CD4-positive, CD25-positive, alpha-beta regulatory T cell (primary cell): Measurements from ENCODE around the gene RGS19. TPM values are rescaled to one million over a fixed set of nuclear protein-coding genes. Genes with fewer than 3 reads are reported as not detected.

Experiments
- ATAC-seq, 2 donors: fragments of 150-1000 bp; cut with Tn5 transposase; one replicate each; pipeline ENCODE4 v1.10.0; 2021; ENCODE audit warnings: low read depth in 2 of 2, moderate number of reproducible peaks in 2 of 2, moderate library complexity in 1 of 2
- DNase-seq, 3 donors: peaks; one replicate each; pipeline versions ENCODE4 v3.0.0 to v3.0.0-alpha.2; 2012 to 2022; ENCODE audit warnings: mixed read lengths in 1 of 3
- H3K27ac ChIP-seq: one replicate; pipeline ENCODE4 v1.7.0; 2013; ENCODE audit warnings: mild to moderate bottlenecking, low read length; ENCODE audit not compliant: insufficient read depth, poor library complexity, severe bottlenecking
- H3K27me3 ChIP-seq: one replicate; pipeline ENCODE4 v1.7.0; 2013; ENCODE audit warnings: low read length; ENCODE audit not compliant: control insufficient read depth, insufficient read depth
- H3K36me3 ChIP-seq: one replicate; pipeline ENCODE4 v1.7.0; 2013; ENCODE audit warnings: mild to moderate bottlenecking, low read length, moderate library complexity; ENCODE audit not compliant: control insufficient read depth, insufficient read depth
- H3K4me1 ChIP-seq: 2 replicates; pipeline ENCODE4 v1.7.0; 2013; ENCODE audit warnings: mild to moderate bottlenecking, low read length; ENCODE audit not compliant: insufficient read depth, control insufficient read depth, poor library complexity, severe bottlenecking
- H3K4me3 ChIP-seq: one replicate; pipeline ENCODE4 v1.7.0; 2013; ENCODE audit warnings: low read depth, mild to moderate bottlenecking, low read length, moderate library complexity
- H3K9me3 ChIP-seq, 2 experiments: 1 replicate in 1 of 2; 2 replicates in 1 of 2; pipeline ENCODE4 v1.7.0; 2013; ENCODE audit warnings: low read length in 2 of 2, mild to moderate bottlenecking in 1 of 2, moderate library complexity in 1 of 2; ENCODE audit not compliant: control insufficient read depth in 2 of 2
- H3K27ac Mint-ChIP-seq, 3 donors: one replicate each; pipeline ENCODE4 v1.8.0; 2020 to 2022; ENCODE audit warnings: mild to moderate bottlenecking in 3 of 3, mixed read lengths in 3 of 3, moderate library complexity in 2 of 3
- H3K27me3 Mint-ChIP-seq: one replicate; pipeline ENCODE4 v1.8.0; 2022; ENCODE audit warnings: mild to moderate bottlenecking, mixed read lengths
- H3K36me3 Mint-ChIP-seq: one replicate; pipeline ENCODE4 v1.8.0; 2020; ENCODE audit warnings: mixed read lengths
- H3K4me1 Mint-ChIP-seq, 4 donors: one replicate each; pipeline ENCODE4 v1.8.0; 2020 to 2022; ENCODE audit warnings: mixed read lengths in 4 of 4, mild to moderate bottlenecking in 1 of 4
- H3K4me3 Mint-ChIP-seq, 4 donors: one replicate each; pipeline ENCODE4 v1.8.0; 2020 to 2022; ENCODE audit warnings: mild to moderate bottlenecking in 4 of 4, mixed read lengths in 4 of 4, moderate library complexity in 3 of 4
- H3K9me3 Mint-ChIP-seq, 7 donors: one replicate each; pipeline ENCODE4 v1.8.0; 2020 to 2022; ENCODE audit warnings: mixed read lengths in 7 of 7, mild to moderate bottlenecking in 3 of 7, moderate library complexity in 2 of 7
- polyA plus RNA-seq, 4 donors: library from polyadenylated mRNA; unstranded; fragments of 300-500 nt; fragmentation: Illumina TruSeq; gene quantifications; one replicate each; pipeline ENCODE4 v1.2.3, GENCODE V29; 2021
- total RNA-seq: library from RNA; stranded (reverse); gene quantifications from one replicate; pipeline ENCODE4 v1.2.3, GENCODE V29; 2022

The RGS19 gene
- total and polyA plus RNA-seq, 5 donors from 2014 or later: 50.7 to 105 (median 85.2) TPM

DNA sequence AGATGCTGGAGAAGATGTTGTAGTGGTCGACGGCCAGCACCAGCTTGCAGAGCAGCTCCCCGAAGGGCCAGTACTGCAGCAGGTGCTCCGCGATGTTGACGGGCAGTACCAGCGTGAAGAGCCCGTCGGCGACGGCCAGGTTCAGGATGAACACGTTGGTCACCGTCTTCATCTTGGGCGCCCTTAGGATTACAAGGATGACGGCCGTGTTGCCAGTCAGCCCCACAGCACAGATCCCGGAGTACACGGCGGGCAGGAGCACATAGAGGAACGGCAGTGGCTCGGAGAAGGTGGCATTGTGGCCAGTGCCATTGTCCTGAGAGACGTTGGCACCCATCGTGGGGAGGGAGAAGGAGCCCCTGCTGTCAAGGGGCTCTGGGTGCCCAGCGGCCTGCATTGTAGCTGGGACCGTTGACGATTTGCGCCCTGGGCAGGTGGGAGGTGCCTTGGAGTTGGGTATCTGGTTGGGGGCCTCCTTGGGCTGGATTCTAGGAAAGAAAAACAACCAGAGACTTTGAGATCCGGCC is 27.2 kb upstream of the RGS19 start:
- H3K9me3 ChIP-seq: no peaks in the 10 kb centered on the region
- Mint-ChIP-seq H3K9me3 (no peaks in the 10 kb centered on the region), H3K4me1 (peaks cover 0 to 15% (median 0%) of the 10 kb centered on the region in 4 donors), H3K27ac (no peak overlapping the region), H3K36me3 (no peaks in the 10 kb centered on the region), H3K27me3 (peaks cover 22% of the 10 kb centered on the region), H3K4me3 (no peak overlapping the region)
- H3K36me3 ChIP-seq: no peaks in the 10 kb centered on the region
- no peak overlapping the region for H3K4me3 ChIP-seq
- H3K4me1 ChIP-seq: peaks cover 10% of the 10 kb centered on the region
- no peak for ATAC-seq
- H3K27me3 ChIP-seq: no peaks in the 10 kb centered on the region
- H3K27ac ChIP-seq: no peak overlapping the region
- DNase-seq: no peak

DNA sequence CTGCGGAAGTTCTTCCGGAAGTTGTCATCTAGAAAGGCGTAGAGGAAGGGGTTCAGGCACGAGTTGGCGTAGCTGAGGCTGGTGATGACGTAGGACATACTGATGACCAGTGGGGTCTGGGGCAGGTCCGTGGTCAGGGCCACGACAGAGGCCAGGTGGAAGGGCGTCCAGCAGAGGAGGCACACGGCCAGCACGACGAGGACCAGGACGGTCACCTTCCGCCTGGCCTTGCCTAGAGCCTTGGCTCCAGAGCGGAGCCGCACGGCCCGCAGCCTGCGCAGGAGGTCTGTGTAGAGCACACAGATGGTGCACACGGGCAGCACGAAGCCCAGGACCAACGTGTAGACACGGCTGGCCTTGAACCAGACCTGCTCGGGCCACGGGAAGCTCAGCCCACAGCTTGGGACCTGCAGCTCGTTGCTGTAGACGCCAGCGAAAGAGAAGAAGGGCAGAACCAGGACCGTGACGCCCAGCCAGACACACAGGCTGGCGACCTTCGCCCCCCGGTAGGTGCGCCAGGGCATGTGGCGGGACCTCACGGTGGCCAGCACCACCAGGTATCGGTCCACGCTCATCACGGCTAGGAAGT is 26.6 kb upstream of the RGS19 start:
- Mint-ChIP-seq H3K4me3 (no peak overlapping the region), H3K27ac (no peak overlapping the region), H3K9me3 (no peaks in the 10 kb centered on the region), H3K4me1 (peaks cover 0 to 20% (median 0%) of the 10 kb centered on the region in 4 donors), H3K36me3 (no peaks in the 10 kb centered on the region), H3K27me3 (peaks cover 26% of the 10 kb centered on the region)
- ATAC-seq: no peak
- no peak for DNase-seq
- no peaks in the 10 kb centered on the region for H3K36me3 ChIP-seq
- no peaks in the 10 kb centered on the region for H3K9me3 ChIP-seq
- peaks cover 4% of the 10 kb centered on the region for H3K27me3 ChIP-seq
- H3K4me3 ChIP-seq: no peak overlapping the region
- no peak overlapping the region for H3K27ac ChIP-seq
- peaks cover 10% of the 10 kb centered on the region for H3K4me1 ChIP-seq

DNA sequence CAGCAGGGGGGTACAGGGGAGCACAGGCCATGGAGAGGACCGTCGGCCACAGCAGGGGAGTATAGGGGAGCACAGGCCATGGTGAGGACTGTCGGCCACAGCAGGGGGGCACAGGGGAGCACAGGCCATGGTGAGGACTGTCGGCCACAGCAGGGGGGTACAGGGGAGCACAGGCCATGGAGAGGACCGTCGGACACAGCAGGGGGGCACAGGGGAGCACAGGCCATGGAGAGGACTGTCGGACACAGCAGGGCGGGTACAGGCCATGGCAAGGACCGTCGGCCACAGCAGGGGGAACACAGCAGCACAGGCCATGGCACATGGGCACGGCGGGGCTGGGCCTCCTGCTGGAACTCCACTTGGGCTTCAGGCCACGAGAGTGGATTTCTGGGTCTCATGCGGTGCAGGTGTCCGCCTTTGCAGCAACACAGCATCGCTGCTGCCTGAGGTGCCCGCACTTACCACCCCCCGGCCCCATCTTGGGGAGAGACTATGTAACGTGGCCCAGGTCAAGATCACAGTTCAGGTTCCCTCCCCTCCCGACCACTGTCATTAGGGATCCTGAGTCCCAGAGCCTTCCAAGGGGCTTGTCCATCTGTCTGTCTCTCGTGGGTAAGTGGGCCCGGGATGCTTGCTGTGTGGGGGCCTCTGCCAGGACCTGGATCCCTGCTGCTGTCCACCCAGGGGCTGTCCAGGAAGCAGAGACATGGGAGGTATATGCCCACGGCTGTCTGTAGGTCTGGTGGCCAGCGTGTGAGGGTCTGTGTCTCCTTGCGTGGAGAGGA is 25.5 kb upstream of the RGS19 start:
- H3K27ac ChIP-seq: no peak overlapping the region
- Mint-ChIP-seq H3K27ac (no peak overlapping the region), H3K27me3 (peaks cover 26% of the 10 kb centered on the region), H3K36me3 (no peaks in the 10 kb centered on the region), H3K4me1 (peaks cover 0 to 23% (median 0%) of the 10 kb centered on the region in 4 donors), H3K4me3 (no peak overlapping the region), H3K9me3 (no peaks in the 10 kb centered on the region)
- H3K9me3 ChIP-seq: no peaks in the 10 kb centered on the region
- ATAC-seq (no peak), DNase-seq (no peak)
- peaks cover 10% of the 10 kb centered on the region for H3K4me1 ChIP-seq
- peaks cover 6% of the 10 kb centered on the region for H3K27me3 ChIP-seq
- H3K36me3 ChIP-seq: no peaks in the 10 kb centered on the region
- no peak overlapping the region for H3K4me3 ChIP-seq

DNA sequence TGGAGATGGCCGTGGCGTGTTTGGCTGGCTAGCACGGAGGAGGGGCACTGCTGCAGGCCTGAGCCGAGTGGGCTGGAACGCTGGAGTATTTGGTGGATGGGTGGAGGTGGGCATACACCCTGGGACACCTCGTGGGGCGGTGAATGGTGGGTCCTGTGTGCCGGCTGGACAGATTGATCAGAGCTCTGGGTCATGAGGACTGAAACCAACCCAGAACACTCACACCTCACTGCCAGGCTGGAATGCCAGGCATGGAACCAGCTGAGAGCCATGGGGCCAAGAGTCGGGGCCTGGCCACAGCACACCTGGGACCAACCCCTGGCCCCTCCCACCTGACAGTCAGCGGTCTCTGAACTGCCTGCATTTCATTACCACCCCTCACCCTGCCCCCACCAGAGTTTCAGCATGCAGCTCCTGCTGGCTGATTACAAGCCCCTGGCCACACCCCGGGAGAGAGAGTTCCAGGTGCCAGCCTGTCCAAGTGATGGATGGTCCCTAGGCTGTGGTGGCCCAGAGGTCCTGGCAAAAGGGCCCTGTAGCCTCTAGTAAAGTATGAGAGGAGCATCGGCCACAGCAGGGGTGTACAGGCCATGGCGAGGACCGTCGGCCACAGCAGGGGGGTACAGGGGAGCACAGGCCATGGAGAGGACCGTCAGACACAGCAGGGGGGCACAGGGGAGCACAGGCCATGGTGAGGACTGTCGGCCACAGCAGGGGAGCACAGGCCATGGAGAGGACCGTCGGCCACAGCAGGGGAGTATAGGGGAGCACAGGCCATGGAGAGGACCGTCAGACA is 24.8 kb upstream of the RGS19 start:
- H3K4me3 Mint-ChIP-seq: no peak overlapping the region
- Histone ChIP-seq H3K36me3 (no peaks in the 10 kb centered on the region), H3K27ac (no peak overlapping the region), H3K4me3 (no peak overlapping the region), H3K4me1 (peaks cover 10% of the 10 kb centered on the region), H3K9me3 (no peaks in the 10 kb centered on the region), H3K27me3 (peaks cover 6% of the 10 kb centered on the region)
- ATAC-seq: no peak
- no peak overlapping the region for H3K27ac Mint-ChIP-seq
- H3K9me3 Mint-ChIP-seq: no peaks in the 10 kb centered on the region
- H3K36me3 Mint-ChIP-seq: no peaks in the 10 kb centered on the region
- peaks cover 0 to 23% (median 0%) of the 10 kb centered on the region in 4 donors for H3K4me1 Mint-ChIP-seq
- no peak for DNase-seq
- H3K27me3 Mint-ChIP-seq: peaks cover 26% of the 10 kb centered on the region

DNA sequence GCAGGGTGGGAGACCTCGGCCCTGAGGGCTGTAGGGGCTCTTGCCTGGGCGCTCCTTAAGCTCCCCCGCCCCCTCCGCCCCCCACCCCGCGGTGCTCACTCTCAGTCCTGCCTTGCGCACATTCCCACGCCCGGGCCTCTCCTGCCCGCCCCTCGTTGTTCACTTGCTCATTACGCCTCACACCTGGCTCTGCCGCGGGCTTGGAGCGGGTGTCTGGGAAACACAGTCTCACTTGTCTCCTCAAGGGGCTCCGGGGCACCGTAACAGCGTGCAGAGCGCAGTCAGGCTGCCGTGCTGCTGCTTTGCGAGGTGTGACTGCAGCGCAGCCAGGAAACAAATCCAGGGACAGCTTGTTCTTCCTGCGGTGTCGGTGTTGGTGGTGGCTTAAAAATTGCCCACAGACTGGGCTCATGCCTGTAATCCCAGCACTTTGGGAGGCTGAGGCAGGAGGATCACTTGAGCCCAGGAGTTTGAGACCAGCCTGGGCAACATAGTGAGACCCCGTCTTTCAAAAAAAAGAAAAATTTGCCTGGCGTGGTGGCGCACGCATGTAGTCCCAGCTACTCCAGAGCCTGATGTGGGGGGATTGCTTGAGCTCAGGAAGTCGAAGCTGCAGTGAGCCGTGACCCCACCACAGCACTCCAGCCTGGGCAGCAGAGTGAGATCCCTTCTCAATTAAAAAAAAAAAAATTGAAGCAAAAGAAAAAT is 23.5 kb upstream of the RGS19 start:
- Mint-ChIP-seq H3K27me3 (peaks cover 22% of the 10 kb centered on the region), H3K36me3 (no peaks in the 10 kb centered on the region), H3K4me3 (peak overlapping the region in 3 of 4 donors; percentile 56 to 75 (median 63)), H3K9me3 (no peaks in the 10 kb centered on the region), H3K4me1 (peaks cover 0 to 22% (median 0%) of the 10 kb centered on the region in 4 donors), H3K27ac (no peak overlapping the region)
- no peak for ATAC-seq
- no peak overlapping the region for H3K27ac ChIP-seq
- peaks cover 10% of the 10 kb centered on the region for H3K4me1 ChIP-seq
- DNase-seq: no peak
- H3K4me3 ChIP-seq: no peak overlapping the region
- H3K36me3 ChIP-seq: no peaks in the 10 kb centered on the region
- peaks cover 6% of the 10 kb centered on the region for H3K27me3 ChIP-seq
- H3K9me3 ChIP-seq: no peaks in the 10 kb centered on the region

DNA sequence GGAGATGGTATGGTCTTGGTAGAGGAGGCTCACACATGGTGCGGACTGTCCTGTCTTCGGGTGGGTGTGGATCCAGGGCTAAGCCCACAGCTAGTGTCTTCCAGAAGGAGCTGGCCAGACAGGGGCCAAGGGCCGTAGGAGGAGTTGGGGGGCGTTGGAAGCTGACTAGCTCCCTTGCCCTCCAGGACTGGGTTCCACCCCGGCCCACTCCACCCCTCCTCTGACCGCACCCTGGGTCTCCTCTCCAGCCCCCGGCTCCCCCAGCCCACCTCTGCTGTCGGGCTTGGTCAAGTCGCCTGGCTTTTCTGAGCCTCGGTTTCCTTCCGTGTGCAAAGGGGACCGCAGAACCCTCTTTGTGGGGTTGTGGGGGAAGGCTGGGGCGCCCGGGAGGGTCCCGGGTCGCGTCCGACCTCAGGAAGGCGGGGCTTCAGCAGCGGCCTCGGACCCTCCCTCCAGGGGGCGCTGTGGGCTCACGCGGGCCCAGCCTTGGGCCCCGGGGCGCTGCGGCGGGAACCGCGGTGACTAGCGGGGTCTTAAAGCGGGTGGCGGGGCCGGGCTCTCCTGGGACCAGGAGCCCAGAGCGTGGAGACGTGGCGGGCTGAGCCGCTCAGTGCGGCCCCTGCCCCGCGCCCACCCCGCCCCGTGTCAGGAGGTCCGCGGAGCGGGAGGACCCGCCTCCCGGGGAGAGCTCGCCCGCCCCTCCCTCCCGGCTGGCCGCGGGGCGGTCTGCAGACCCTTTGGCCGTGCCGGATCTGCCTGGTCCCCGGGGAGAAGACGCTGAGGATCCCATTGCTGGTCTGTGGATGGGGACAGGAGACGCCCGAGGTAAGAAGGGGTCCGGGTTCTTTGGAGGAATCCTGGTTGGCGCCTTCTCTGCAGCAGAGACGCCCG is 22.7 kb upstream of the RGS19 start:
- Mint-ChIP-seq H3K27me3 (peaks cover 22% of the 10 kb centered on the region), H3K4me3 (peak overlapping the region in 2 of 4 donors; percentile 15 to 76), H3K27ac (no peak overlapping the region), H3K36me3 (peaks cover under 1% of the 10 kb centered on the region), H3K4me1 (peaks cover 0 to 17% (median 0%) of the 10 kb centered on the region in 4 donors), H3K9me3 (peaks cover 0 to under 1% (median 0%) of the 10 kb centered on the region in 7 donors)
- H3K27me3 ChIP-seq: peaks cover 6% of the 10 kb centered on the region
- DNase-seq (peak; percentile 46 to 56 (median 50)), ATAC-seq (peak; percentile 59 to 61)
- peaks cover 10% of the 10 kb centered on the region for H3K4me1 ChIP-seq
- H3K27ac ChIP-seq: no peak overlapping the region
- H3K36me3 ChIP-seq: no peaks in the 10 kb centered on the region
- no peaks in the 10 kb centered on the region for H3K9me3 ChIP-seq
- H3K4me3 ChIP-seq: no peak overlapping the region
